COLO829 (cell line): ENCODE results near the gene EXOSC7.
"Not testable (repeated sequence)": the region's sequence is repeated elsewhere in the genome, so short reads cannot be mapped to it uniquely, and the experiment has no call there.

Experiments used
- DNase-seq: peaks from one replicate; pipeline ENCODE4 v3.0.0; 2012; ENCODE audit warnings: low spot score

EXOSC7 gene

DNA sequence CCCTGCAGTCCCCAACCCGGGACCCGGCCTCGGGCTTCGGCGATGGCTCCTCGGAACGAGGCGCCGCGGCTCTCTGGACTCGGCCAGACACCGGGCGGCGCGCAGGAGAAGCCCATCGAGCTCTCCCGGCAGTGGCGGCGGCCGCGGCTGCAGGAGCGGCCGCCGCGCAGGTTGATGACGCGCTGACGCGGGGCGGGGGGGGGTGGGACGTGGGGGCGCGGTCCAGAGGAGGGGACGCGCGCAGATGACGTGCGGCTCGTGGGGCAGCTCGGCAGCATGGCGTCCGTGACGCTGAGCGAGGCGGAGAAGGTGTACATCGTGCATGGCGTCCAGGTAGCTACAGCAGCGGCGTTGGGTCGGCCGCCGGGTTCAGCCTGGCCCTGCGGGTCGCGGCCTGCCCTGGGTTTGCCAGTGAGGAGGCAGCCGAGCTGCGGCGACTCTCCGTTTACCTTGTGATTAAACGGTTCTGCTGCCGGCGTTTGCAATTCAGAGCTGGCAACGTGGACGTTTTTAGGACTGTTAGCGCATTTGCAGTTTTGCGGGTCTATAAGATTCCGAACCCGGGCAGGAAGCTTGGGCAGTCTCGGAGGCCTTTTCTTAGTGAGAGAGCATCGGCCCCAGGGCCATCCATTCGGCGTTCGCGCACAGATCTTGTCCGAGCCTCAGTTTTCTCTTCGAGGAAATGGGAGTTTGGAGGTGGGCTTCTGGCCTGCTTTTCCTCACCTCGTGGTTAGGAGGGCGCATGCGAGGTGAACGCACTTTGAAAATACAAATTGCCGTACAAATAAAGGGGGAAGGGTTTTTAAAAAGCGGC lies at the start of gene EXOSC7, which contains the start of gene ZDHHC3:
Gene EXOSC7, plus strand, starts transcription at position 243 of the 814 bp plus-strand sequence. Its CDS starts 34 bp downstream, at position 277.
Gene ZDHHC3, minus strand, starts transcription at position 173 of the 814 bp plus-strand sequence. CDS start 16,738 bp downstream, outside the sequence.
- peak; percentile 92 for DNase-seq

DNA sequence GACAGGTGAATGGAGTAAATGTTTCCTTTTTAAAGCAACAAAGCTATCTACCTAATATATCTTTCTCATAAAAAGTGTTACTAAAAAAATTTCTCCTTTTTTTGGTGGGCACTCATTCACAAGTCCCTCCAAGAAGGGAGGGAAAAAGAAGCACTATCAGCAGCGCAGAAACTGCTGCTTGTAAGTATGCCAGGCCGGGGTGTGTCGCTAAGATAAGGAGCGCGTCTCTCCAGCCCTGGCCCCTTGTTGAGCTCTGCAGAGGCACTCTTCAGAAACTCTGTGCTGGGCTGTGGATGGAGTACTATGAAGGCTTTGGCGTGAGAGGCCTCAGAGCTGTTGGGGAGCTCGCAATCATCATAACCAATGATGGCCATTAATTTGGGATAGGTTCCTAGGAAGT lies 49.1 kb upstream of the EXOSC7 start:
- no peak for DNase-seq

DNA sequence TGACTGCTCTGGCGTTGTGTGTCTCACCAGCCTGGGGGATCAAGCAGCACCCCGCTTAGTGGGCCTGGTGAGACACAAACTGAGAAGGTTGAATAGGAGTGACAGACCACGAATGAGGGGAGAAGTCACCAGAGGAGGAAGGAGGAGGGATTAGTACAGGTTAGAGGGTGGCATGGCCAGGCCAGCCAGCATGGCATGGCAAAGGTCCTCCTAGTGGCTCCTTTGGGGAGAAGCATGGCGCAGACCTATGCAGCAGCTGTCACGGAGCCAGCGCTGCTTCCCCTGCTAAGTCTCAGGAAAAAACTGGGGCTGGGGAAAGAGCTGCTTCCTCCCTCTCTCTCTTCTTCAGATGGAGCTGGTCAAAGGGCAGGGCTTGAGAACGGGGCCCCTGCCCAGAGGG lies 48.7 kb upstream of the EXOSC7 start:
- DNase-seq: no peak

DNA sequence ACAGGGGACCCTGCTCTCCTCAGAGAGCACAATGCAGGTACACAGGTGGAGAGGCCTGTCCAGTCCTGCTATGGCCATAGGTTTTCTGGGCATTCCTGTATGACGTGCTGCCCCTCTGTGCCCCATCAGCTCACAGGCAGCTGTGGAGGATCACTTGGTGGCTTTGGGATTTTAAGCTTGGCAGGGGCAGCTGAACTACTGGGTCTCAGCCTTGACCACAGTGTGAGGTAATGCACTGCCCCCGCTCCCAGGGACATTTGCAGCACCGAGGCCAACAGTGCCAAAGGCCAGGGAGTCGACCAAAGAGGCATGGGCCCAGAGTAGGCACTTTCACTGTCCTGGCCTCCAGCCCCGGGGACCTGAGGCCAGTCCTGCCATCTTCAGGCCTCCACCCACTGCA lies 46.3 kb upstream of the EXOSC7 start:
- no peak for DNase-seq

DNA sequence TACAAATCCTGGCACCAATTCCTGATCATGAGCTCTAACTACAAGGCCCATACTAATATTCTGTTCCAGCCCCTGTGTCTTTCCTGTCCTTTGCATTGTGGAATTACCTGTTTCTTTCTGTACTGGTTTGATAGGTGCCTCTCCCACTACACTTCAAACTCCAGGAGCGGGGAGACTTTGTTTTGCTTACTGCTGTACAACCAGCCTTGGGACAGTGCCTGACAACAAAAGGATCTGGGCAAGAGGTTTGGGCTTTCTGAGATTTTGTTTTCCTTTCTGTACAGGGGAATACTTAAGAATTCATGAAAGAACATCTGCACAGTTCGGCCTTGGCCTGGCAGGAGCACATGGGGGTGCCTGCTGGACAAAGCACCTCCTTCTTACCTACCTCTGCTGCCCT lies 45.1 kb upstream of the EXOSC7 start:
- DNase-seq: no peak

DNA sequence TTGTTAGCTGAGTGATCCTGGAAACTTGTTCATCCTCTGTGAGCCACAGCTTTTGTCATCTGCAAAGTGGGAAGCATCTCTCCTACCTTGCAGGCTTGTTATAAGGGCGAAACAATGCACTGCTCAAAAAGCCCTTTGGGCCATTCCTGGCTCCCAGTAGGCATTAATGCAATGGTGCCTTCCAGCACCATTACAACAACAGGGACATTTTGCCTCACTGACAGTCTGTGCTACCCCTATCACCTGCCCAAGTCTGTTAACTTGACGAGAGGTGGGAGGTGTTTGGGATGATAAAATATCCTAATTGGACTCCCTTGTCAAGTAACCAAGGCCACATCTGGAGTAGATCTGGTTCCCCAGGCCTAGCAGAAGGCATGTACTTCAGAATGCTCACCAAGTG lies 44.3 kb upstream of the EXOSC7 start:
- no peak for DNase-seq

DNA sequence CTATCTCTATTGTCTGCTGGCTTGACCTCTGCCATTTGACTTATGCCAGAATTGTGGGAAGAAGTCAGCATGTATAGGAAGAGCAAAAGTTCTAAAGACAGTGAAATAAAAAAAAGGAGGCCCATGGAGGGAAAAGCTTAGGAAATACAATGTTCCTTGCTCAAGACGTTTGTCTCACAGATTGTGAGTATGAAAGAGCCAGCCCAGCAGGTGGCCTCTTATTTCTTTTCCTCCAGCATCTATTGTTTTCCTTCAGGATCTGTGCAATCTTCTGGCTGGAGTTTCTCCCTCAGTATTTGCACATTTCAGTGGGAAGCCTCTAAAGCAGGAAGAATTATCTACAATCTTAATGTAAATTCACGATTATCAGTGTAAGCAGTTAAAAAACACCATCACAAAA lies 43.8 kb upstream of the EXOSC7 start:
- no peak for DNase-seq

DNA sequence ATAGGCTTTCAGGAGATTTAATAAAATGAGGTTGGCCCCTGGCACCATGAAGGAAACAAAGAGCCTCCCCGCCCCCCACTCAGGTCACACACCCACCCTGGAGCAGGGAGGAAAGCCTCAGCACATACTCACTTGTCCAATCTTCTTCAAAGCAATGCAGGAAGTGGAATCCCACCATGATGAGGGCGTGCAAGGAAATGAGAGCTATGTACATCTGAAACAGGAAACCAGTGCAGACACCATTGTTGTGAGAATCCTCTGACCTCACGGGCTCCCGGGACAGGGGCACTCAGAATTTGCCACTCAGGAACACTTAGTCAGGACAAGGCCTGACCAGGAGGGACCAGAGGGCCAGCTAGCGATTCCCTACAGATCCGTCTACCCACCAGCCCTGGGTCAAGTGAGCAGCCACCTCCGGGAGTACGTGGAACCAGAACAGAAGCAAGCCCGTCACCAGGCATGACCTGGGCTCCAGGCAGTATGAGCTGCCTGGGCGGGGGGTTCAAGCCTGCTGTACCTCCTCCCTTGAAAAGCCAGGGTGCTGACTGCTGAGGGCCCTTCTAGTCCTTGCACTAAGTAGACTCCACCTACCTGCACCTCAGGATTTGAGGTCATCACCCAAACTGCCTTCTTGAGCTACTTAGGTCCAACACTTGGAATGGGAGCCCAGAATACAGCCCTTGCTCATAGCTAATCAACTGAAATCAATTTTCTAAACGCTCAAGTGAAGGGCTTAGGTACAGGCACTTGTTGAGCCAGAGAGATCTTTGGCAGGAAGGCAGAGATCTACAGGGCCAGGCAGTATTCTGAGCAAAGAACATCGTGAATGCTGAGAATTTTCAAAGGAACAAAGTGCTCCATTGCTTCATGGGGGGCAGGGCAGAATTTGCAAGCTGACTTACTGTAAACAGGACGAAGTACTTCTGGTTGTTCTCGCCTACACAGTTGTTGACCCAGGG lies 42.8 kb upstream of the EXOSC7 start:
- DNase-seq: no peak

DNA sequence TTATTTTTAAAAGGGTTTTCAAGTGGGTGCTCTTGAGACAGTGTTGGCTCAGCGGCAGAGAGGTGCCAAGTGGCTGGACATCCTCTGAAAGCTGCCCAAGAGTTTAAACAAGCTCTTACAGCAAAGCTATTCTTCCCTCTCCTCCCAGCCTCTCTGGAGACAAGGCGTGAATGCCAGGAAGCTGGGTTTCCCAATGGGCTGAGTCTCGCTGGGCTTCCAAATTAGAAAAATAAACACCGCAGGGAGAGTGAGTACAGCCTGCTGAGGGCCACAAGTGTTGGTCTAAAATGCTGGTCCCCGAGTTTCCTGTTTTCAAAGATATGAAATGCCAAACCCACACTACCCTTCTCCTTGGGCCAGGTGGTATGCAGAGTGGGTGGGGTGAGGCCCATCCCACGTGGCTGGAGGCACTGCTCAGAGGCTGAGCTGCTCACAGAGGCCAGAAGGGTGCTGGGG lies 36.4 kb upstream of the EXOSC7 start:
- no peak for DNase-seq

DNA sequence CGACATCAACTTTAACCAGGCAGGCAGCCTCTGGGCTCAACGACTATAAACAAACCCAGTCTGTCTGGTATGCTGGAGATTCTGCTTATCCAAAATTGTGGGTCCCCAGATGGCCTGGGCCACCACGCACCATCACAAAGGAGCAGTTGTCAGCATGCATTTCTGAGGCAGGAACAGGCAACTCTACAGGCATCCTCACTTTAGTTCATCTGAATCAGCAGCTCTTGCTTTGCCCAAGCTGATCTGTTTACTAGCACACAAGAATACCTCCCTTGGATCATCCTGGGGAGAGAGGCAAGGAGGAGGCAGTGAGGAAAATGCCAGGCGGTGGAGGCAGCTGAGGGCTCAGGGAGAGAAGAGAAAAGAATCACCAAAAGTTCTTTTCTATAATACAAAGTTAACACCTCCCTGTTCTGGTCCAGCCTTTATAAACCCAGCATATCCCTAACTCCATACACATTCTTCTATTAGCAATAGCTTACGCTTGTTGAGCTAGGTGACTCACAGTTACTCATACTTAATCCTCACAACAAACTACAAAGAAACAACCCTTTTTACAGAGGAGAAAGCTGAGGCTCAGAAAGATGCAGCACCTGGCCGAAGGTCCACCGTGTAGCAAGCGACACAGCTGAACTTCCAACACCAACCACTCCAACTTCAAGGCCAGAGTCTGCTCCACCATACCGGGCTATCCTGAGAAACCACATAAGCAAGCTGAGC lies 33.7 kb upstream of the EXOSC7 start:
- no peak for DNase-seq

DNA sequence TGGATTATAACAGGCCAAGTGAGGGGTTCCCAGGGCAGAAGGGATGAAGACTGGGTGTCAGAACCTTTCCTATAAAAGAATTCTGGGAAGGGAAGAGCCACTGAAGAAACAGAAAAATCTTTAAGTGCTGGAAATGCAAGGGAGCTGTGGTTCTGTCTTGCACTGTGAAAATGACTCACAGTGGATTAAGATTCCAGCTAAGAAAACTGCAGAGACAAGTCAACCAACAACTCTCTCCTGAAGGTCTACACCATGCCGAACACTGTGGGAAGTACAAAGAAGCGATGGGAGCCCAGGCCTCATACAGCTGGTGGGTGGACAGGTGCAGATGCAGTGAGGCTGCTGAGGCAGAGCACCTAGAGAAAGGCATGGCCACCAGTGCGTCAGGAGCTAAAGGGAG lies 27.8 kb upstream of the EXOSC7 start:
- no peak for DNase-seq

DNA sequence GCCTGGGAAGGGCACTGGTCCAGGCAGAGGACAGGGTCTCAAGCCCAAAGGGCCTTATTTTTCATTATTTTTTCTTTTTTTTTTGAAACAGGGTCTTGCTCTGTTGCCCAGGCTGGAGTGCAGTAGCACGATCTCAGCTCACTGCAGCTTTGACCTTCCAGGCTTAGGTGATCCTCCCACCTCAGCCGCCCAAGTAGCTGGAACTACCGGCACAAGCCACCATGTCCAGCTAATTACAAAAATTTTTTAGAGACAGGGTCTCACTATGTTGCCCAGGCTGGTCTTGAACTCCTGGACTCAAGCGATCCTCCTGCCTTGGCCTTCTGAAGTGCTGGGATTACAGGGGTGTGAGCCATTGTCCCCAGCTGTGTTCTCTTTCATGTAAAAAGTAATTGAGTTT lies 26.3 kb upstream of the EXOSC7 start:
- not testable (repeated sequence) for DNase-seq

DNA sequence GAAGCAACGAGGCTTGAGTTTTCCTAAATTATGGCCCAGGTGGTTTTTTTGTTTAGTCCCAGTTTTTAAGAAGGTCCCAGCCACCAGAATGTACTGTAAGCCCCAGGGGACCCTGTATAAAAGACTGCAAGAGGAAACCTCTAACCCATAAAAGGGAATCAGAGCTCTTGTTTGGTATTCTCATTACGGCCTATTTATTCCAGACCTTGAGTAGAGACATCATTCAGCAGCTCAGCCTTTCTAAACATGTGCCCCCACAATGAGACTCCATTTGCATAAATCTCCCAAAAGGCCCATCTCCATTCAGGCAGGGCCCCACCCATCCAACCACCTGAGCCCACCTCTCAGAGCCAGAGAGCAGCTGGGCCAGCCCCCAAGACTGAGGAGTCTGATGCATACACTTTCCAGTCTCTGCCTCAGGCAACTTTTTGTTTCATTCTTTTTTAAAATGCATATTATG lies 25.7 kb upstream of the EXOSC7 start:
- DNase-seq: no peak

DNA sequence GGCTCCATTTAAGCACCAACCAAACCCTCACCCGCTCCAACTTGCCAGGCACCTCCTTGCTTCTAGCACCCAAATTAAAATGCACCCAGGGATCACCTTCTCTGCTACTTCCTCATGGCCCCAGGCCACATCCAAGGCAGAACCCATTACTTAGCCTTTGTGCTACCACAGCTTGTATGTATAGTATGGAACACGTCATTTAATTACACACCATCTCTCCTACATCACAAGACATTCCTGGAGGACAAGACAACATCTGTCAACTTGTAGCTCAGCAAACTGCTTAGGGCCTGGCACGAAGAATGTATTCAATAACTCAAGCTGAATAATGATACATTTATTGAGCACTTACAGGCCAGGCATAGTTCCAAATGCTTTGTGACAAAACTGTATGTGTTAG lies 23.4 kb upstream of the EXOSC7 start:
- no peak for DNase-seq

DNA sequence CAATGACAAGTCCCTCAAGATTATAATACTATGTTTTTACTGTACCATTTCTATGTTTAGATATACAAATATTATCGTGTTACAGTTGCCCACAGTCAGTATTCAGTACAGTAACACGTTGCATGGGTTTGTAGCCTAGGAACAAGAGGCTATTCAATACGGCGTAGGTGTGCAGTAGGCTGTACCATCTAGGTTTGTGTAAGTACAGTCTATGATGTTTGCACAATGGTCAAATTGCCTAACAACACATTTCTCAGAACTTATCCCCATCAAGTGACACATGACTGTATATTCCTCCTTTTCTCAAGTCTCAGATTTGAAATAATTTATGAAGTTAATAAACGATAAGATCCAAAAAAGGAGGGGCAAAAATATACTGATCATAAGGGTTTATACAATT lies 21.7 kb upstream of the EXOSC7 start:
- no peak for DNase-seq

DNA sequence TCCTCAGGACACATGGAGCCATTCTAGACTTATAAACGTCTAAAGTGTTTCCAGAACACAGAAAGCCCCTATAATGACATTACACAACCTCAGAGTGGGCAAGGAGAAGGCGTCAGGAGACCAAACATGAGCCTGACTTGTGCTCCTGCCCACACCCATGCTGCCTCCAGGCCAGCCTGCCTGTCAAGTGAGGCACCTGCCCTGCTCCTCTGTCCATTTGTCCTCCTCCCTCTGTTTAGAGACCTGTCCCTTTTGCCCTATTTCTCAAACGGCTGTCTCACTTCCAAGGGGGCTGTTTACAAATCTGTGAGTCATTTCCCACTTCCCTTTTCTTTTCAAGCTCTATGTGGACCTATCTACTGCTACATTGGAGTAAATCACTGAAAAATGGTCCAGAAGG lies 21.1 kb upstream of the EXOSC7 start:
- DNase-seq: no peak

DNA sequence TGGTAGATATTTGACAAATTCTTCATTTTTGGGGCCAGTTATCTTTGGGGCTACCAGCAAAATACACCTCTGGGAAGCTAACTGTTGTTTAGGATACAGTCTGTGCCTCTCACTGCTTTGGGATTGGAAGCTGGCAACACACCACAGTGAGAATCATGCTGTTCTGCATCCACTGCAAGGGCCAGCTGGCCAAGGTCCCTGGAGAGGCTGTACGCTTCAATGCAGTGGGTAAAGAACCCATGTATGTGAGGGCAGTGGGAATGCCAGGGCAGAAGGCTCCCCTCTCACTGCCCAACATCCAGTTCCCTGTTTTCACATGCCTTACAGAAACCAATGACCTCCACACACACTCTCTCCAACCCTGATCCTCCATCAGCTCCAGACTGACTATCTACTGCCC lies 20.1 kb upstream of the EXOSC7 start:
- no peak for DNase-seq

DNA sequence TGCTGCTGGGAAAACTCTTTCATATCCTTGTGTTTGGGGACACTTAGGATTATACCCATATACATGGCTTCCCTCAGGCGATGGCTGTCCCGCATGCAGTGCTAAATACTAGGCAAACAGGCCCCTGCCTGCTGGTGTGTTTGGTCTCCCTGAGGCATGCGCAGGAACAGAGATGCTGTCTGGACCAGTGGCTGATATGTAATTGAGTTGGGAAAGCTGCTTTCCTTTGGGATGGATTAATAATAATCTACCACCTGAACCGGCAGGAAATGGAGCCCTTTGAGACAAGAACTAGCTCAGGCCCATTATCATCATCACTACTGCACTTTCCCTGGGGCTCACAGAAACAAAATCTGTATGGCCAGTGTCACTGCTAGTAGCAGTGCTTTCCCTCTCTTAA lies 18.1 kb upstream of the EXOSC7 start:
- DNase-seq: no peak

DNA sequence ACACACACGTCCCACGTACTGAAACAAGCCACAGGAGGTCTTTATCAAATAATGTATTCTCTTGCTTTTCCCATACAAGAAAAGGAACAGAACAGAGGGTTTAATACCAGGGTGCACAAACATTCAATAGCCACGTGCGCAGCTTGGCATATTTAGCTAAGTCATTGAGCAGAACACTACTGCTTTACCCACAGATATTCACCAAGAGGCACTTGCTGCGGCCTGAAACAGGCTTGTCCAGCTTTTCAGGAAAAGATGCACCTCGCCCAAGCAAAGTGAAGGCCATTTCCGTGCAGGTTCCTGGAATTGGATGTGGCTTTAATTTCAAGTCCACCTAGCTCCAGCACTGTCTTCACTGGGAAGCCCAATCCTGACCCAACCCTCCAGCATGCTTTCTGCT lies 17.7 kb upstream of the EXOSC7 start:
- no peak for DNase-seq

DNA sequence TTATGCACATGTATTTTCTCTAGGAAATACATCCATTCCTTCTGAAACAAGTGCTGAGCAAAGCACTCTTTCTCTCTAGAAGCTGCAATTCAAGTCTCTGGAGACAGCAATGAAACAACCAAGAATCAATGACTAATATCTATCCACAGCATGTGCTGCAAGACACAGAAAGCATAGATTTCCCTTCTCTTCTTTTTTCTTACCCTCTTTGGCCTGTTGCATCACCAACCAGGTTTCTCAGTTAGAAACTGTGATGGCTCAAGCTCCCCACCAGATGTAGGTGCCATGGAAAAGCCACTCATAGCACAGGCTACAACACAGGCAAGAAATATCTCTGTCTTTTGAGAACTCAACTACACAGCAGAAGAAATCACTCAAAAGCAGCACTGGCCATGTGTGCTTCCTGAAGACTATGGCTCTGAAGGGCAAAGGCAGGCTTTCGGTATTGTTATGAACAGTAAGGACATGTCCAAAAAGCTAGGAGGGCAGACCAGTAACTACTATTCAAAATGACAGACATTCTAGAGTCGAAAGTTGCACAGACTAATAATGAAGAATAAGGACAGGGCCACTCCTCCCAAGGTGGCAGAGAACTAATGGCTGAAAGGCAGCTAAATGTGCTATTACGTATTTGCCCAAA lies 15.5 kb upstream of the EXOSC7 start:
- DNase-seq: no peak

DNA sequence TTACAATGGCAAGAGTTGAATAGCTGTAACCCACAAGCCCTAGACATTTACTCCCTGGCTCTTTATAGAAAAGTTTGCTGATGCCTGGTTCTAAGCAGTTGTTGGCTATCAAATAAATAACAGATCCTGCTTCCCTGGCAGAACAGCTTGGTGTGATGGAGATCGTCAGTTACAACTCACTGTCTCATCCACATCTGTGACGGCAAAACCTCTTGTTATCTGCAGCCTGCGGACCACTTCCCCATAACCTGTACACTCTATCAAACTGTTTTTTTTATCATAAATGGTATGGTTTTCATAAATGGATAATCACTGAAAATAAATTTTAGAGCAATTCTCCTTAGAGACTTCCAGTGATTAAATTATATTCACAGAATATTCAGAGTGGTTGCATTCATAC lies 14.2 kb upstream of the EXOSC7 start:
- DNase-seq: no peak
